ENCODE results near the gene SRP54. TPM values are rescaled to one million over a fixed set of nuclear protein-coding genes. Genes with fewer than 3 reads are reported as not detected.

The SRP54 gene
- total and polyA plus RNA-seq, 4 donors: 32.6 to 113 (median 38.4) TPM

DNA sequence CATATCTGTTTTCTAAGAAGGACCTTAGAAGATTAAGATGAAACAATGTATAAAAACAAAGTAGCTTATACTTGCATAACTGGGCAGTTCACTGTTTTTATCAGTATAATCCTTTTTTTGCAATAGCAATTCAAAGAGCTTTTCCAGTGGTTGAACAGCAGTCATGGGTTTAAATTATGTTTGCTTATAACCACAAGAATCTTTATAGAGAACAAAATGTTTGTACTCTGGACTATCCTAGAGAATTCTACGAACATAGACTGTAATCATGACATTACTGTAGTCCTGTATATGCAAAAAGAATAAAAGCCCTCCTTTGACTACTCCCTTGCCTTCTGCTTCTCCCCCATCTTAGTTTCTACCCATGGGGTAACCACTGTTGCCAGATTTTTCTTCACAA, 69.0 kb downstream of the SRP54 start:
- peaks cover 0 to 14% (median 7%) of the 10 kb centered on the region in 4 donors for H3K36me3 ChIP-seq (ENCODE audit: control insufficient read depth in 4 of 4, insufficient read depth in 3 of 4, low read depth in 1 of 4, low read length in 3 of 4)
- TF ChIP-seq RAD21 (IDR thresholded peaks at IDR 0.05): no peak
- no peak for TF ChIP-seq RXRA (IDR thresholded peaks at IDR 0.05)
- no peak for TF ChIP-seq SP1 (IDR thresholded peaks at IDR 0.05)
- no peak for TF ChIP-seq EGR1 (IDR thresholded peaks at IDR 0.05; ENCODE audit: low read depth in 2 of 2)
- TF ChIP-seq YY1 (IDR thresholded peaks at IDR 0.05): no peak
- TF ChIP-seq FOXA2 (IDR thresholded peaks at IDR 0.05): no peak
- TF ChIP-seq, protein P1, sequence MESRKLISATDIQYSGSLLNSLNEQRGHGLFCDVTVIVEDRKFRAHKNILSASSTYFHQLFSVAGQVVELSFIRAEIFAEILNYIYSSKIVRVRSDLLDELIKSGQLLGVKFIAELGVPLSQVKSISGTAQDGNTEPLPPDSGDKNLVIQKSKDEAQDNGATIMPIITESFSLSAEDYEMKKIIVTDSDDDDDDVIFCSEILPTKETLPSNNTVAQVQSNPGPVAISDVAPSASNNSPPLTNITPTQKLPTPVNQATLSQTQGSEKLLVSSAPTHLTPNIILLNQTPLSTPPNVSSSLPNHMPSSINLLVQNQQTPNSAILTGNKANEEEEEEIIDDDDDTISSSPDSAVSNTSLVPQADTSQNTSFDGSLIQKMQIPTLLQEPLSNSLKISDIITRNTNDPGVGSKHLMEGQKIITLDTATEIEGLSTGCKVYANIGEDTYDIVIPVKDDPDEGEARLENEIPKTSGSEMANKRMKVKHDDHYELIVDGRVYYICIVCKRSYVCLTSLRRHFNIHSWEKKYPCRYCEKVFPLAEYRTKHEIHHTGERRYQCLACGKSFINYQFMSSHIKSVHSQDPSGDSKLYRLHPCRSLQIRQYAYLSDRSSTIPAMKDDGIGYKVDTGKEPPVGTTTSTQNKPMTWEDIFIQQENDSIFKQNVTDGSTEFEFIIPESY (IDR thresholded peaks at IDR 0.05): no peak
- TF ChIP-seq GABPA (IDR thresholded peaks at IDR 0.05 in 1 of 2, conservative IDR thresholded peaks at IDR 0.05 in 1 of 2): no peak
- TF ChIP-seq, protein P2, sequence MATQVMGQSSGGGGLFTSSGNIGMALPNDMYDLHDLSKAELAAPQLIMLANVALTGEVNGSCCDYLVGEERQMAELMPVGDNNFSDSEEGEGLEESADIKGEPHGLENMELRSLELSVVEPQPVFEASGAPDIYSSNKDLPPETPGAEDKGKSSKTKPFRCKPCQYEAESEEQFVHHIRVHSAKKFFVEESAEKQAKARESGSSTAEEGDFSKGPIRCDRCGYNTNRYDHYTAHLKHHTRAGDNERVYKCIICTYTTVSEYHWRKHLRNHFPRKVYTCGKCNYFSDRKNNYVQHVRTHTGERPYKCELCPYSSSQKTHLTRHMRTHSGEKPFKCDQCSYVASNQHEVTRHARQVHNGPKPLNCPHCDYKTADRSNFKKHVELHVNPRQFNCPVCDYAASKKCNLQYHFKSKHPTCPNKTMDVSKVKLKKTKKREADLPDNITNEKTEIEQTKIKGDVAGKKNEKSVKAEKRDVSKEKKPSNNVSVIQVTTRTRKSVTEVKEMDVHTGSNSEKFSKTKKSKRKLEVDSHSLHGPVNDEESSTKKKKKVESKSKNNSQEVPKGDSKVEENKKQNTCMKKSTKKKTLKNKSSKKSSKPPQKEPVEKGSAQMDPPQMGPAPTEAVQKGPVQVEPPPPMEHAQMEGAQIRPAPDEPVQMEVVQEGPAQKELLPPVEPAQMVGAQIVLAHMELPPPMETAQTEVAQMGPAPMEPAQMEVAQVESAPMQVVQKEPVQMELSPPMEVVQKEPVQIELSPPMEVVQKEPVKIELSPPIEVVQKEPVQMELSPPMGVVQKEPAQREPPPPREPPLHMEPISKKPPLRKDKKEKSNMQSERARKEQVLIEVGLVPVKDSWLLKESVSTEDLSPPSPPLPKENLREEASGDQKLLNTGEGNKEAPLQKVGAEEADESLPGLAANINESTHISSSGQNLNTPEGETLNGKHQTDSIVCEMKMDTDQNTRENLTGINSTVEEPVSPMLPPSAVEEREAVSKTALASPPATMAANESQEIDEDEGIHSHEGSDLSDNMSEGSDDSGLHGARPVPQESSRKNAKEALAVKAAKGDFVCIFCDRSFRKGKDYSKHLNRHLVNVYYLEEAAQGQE (IDR thresholded peaks at IDR 0.05): no peak
- TF ChIP-seq, protein P3, sequence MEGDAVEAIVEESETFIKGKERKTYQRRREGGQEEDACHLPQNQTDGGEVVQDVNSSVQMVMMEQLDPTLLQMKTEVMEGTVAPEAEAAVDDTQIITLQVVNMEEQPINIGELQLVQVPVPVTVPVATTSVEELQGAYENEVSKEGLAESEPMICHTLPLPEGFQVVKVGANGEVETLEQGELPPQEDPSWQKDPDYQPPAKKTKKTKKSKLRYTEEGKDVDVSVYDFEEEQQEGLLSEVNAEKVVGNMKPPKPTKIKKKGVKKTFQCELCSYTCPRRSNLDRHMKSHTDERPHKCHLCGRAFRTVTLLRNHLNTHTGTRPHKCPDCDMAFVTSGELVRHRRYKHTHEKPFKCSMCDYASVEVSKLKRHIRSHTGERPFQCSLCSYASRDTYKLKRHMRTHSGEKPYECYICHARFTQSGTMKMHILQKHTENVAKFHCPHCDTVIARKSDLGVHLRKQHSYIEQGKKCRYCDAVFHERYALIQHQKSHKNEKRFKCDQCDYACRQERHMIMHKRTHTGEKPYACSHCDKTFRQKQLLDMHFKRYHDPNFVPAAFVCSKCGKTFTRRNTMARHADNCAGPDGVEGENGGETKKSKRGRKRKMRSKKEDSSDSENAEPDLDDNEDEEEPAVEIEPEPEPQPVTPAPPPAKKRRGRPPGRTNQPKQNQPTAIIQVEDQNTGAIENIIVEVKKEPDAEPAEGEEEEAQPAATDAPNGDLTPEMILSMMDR (IDR thresholded peaks at IDR 0.05; ENCODE audit: low read depth, low read length, missing input control): no peak
- no peak for TF ChIP-seq HNF4G (IDR thresholded peaks at IDR 0.05)
- no peak for TF ChIP-seq JUND (IDR thresholded peaks at IDR 0.05)
- TF ChIP-seq TAF1 (conservative IDR thresholded peaks at IDR 0.05): no peak
- TF ChIP-seq ATF3 (IDR thresholded peaks at IDR 0.05): no peak
- no peak for TF ChIP-seq NR2F2 (IDR thresholded peaks at IDR 0.05)
- no peak for TF ChIP-seq HNF4A (conservative IDR thresholded peaks at IDR 0.05)
- TF ChIP-seq, protein P4, sequence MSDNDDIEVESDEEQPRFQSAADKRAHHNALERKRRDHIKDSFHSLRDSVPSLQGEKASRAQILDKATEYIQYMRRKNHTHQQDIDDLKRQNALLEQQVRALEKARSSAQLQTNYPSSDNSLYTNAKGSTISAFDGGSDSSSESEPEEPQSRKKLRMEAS (IDR thresholded peaks at IDR 0.05): no peak
- H3K27ac ChIP-seq (ENCODE audit: low read depth in 1 of 2, low read length in 2 of 2): no peak overlapping the region
- 86% methylated on average over 1 of the region's 1 CpG for WGBS
- H3K27me3 ChIP-seq (ENCODE audit: control insufficient read depth in 4 of 4, insufficient read depth in 4 of 4, low read length in 3 of 4): no peaks in the 10 kb centered on the region
- no peak overlapping the region for H3K4me3 ChIP-seq (ENCODE audit: low read depth in 1 of 3, low read length in 3 of 3)
- no peak for DNase-seq (ENCODE audit: low spot score)
- H3K9ac ChIP-seq (ENCODE audit: low read depth in 1 of 2, low read length in 2 of 2): no peak overlapping the region
- H3K9me3 ChIP-seq (ENCODE audit: control insufficient read depth in 4 of 4, low read length in 3 of 4): no peaks in the 10 kb centered on the region
- H3K4me1 ChIP-seq (ENCODE audit: control insufficient read depth in 4 of 4, insufficient read depth in 4 of 4, low read length in 3 of 4): peaks cover 2 to 17% (median 6%) of the 10 kb centered on the region in 4 donors

Data from liver (tissue), 9 donors.